Fibroblast of skin of right biceps (primary cell): Measurements from ENCODE around the gene IL3.

Source experiments
- DNase-seq: peaks from one replicate; pipeline ENCODE4 v3.0.0-alpha.2; 2013

Gene IL3, protein sequence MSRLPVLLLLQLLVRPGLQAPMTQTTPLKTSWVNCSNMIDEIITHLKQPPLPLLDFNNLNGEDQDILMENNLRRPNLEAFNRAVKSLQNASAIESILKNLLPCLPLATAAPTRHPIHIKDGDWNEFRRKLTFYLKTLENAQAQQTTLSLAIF

GRCh38 chr5:132060501-132061161 is at the start of gene IL3:
IL3 (plus strand) TSS chr5:132060655; CDS start chr5:132060707, 52 bp downstream.
- no peak for DNase-seq

DNA sequence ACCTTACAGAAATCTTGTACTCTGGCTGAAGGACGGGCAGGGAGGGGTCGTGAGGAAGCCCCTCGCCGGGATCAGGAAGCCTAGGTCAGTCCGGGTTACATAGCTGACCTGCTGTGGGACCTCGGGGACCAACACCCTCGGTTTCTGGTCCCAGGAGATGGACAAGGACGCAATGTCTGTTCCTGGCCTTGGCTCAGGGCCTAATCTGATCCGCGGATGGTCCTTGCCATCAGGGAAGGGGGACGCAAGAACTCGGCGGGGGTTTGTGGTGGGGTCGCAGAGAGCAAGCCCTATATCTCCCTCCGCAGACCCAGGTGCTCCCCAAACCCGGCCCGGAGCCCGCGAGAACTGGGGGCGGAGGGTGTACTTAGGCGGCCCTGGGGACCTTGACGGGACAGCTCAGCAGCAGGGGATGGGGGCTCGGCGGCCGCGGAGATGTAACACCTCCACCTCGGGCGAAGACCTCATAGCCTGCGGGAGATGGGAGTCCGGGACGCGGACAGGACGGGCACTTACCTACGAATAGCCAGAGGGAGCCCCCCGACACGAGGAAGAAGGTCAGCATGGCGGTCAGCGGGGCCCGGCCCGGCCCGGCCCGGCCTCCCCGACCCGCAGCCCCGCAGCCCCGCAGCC is 49.4 kb upstream of the IL3 start:
- DNase-seq = no peak

- no peak for DNase-seq
Observed at GRCh38 chr5:132011622-132012343, 48.7 kb upstream of the IL3 start, which contains the start of gene ACSL6. ACSL6 (minus strand) TSS chr5:132011658; CDS start chr5:132011553, 105 bp downstream.

DNA sequence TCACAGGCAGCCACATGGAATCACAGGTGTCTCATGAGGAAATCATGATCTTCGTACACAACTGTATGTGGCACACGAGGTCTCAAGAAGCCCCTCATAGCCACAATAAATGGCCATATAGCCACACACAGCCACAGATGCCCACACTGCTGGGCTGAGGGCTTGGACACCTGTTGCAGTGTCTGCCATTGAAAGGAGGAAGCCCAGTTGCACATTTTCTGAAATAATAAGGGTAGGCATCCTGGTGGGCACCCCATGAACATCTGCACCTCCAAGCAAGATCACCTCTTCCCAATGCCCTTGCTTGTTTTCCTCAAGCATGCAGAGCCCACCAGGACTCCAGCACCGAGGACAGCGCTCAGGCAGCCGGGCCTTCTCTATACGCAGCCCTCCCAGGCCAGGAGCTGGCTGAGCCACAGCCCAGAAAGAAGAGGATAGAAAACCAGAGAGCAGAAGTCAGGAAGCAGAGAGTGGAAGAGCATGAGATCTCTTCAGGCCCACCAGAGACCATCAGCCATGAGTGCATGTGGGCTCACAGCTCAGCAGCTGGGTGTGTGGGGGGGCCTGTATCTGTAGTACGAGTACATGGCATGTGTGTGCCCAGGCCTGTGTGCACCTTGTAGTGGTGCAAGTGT is 48.0 kb upstream of the IL3 start:
- peak; percentile 64 for DNase-seq

GRCh38 chr5:132013006-132013689 is 47.3 kb upstream of the IL3 start:
- no peak for DNase-seq

- DNase-seq = no peak
Observed at GRCh38 chr5:132013711-132014110, 46.7 kb upstream of the IL3 start.

DNA sequence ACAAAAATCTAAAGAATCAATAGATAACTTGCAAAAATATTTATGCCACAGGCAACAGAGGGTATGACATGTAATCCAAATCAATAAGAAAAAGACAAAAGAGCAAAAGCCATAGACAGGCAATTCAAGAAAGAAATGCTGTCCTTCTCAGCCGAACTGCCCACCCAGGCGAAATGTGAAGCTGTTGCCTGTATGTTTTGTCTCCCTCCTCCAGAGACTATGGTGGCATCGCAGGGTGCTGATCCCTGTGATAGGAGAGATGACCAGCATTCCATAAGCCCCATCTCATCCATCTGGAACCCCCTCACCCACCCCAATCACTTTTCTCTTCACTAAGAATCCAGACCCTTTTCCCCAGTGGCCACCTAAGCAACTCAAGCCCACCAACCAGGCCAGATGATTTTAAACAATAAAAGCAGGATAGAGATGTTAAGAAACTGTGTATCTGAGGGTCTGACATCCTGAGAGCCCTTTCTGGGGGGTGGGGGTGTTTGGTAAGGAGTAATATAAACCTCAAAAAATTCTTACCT is 43.7 kb upstream of the IL3 start:
- DNase-seq = no peak

DNA sequence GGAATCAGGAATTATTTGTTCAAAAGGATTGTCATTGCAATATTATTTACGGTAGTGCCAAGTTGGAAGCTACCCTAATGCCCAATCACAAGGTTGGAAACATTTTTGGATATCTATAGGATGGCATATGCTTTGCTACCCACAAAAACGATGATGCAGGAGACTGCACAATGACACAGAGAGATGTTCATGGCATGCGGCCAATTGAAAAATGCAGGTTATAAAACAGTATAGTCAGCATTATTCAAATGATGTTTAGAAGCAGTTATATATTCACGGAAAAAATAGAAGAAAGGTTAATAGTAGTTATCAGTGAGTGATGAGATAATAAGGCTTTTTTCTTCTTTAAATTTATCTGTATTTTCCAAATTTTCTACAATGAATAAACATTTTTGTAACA is 43.1 kb upstream of the IL3 start:
- DNase-seq = no peak

DNA sequence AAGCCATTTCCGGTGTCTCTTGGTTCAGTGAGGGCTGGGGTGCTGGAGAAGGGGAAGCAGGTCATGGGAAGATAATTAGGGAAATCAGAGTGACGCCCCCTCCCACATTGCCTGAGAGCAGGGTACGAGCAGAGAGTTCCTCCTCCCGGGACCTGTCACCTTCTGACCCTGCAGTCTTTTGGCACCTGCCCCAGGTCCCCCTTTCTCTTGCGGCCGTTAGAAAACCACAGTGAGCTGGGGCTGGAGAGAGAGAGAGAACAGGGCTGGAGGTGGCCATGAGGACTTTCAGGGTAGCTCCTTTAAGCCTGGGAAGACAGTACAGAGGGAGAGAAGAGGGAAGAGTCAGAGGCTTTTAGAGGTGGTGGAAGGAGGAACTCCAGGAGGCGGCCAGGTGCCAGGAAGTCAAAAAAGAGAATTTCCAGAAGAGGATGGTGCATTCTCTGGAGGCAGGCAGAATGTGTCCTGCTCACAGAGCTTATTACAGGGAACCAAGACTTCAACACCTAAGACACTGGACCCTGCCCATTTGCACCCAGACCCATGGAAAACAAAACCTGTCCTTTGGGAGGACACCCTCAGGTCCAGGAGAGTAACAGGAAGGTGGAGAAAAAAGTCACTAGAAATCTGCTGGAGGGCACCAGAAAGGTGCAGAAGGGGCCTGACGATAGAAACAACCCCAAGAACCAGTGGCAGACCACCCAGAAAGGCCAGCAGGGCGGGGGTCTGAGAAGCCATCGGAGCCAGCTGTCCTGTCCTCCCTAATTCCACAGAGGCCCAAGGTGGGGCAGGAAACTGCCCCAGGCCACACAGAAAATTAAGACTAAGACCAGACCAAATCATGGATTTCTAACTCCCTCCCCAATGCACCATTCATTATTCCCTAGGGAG is 42.5 kb upstream of the IL3 start:
- DNase-seq = no peak

DNA sequence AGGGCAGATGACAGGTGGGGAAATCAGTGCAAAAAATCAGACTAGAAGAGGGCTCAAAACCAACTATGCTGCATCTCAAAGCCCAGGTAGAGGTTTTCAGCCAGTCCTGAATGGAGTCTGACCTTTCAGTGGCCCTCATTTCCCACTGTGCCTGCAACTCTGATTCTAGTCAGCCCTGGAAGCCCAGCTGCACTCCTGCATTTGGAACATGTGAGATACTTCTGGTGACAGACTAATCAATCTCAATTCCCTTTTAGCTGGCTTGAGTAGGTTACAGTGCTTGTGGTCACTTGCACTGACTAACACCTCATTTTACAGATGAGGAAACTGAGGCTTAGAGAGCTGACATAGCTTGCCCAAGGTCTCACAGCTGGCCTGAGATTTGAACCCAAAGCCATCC is 41.1 kb upstream of the IL3 start:
- no peak for DNase-seq

DNA sequence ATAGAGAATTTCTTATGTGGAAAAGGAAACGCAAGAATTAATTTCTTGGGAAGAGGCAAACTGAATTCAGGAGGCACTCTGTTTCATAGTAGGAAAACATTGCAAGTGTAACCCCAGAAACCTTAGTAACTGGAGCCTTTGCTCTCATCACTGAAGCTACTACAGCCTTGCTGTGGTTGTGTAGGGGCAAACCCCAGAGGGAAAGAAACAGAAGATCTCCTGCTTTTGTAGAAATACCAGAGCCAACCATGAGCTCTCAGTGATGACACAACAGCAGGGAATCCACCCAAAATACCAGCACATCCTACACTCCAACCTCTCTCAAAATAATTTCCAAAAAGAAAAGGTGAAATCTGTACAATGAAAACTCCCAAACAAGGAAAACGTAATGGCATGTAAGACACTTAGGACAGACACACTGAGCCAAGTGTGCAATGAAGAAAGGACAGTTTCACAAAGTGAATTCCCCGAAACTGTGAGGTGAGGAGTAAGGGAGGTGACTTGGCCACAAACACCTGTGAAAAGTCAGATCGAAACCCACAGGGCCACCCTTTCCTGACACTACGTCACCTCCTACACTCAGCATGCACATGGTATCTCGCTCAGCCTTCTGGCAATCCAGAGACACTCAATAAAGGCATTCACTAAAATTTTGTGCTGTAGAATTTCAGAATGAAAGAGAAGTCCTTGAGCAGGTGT is 40.4 kb upstream of the IL3 start:
- DNase-seq = no peak

GRCh38 chr5:132020568-132021339 is 39.7 kb upstream of the IL3 start:
- DNase-seq = no peak

- no peak for DNase-seq
Observed at GRCh38 chr5:132021654-132022053, 38.8 kb upstream of the IL3 start.

GRCh38 chr5:132022737-132023136 is 37.7 kb upstream of the IL3 start:
- DNase-seq = no peak

DNA sequence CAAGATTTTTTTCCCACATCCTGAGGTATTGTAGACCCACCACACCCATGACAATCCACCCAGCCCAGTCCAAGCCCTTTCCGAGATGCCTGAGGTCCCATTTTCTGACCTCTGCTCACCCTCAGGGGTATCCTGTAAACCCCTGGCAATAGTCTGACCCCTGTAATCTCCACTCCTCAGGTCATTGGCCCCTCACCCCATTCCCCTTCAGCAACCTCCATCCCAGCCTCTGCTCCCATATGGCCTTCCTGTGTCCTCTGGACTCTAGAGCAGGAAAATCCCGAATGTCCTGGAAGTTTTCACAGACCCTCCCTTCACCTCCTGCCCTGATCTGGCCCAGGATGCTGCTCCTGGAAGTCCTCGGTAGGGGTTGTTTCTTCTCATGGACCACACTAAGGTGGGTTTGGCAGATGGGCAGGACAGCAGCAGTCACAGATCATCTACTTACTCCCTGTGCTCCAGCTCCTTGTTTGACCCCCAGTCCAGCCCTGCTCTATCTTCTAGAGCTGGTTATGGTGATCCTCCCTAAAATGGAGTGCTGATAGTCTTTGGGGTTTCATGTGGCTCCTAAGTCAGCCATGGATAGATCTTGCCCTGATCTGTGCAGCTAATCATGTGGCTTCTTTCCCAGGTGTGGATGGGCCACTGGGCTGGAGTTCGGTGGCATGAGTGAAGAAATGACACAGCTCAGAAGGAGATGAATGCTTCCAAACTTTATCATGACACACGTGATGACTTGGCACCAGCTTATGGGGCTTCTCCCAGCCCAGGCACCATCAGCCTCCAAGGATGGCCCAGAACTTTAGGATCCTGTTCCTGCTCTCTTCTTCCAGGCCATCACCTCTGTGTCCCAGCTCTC is 37.0 kb upstream of the IL3 start:
- no peak for DNase-seq

DNA sequence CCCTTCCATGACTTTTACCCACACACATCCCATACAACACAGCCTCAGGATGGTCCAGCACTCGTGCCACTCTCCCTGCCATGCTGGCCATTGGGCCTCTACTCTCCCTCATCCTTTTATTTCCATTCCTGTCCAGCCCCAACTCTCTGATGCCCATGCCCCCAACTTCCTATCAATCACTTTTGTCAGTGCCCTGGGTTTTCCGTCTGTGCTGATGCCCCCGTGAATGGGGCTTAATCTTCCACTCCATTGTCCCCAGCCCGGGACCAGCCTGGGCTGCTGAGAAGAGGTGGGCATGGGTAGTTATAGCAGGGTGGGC is 36.4 kb upstream of the IL3 start:
- no peak for DNase-seq

DNA sequence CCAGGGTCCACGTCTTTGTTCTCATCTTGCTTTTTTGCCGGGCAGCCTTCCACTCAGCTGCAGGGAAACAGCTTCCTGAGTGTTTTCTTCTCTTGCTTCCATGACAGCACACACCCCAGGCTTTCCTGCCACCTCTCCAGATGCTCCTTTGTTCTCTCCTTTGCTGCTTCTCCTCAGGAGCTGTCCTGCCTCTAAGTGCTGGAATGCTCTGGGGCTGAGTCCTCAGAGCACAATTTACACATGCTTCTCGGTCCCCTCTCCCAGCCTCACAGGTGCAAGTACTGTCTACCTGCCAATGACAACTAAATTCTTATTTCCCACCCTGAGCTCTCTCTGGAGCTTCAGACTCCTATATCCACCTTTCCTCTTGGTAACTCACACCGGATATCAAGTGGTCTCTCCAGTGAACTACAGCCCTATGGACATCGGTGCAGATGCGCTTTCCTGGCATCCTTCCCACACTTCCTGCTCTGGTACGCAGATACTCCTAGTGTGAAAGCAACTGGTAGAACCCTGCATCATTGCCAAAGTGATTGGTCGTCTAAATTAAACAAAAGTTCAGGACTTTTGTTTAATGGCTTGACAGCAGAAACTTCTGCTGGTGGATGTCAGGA is 35.6 kb upstream of the IL3 start:
- DNase-seq = no peak

DNA sequence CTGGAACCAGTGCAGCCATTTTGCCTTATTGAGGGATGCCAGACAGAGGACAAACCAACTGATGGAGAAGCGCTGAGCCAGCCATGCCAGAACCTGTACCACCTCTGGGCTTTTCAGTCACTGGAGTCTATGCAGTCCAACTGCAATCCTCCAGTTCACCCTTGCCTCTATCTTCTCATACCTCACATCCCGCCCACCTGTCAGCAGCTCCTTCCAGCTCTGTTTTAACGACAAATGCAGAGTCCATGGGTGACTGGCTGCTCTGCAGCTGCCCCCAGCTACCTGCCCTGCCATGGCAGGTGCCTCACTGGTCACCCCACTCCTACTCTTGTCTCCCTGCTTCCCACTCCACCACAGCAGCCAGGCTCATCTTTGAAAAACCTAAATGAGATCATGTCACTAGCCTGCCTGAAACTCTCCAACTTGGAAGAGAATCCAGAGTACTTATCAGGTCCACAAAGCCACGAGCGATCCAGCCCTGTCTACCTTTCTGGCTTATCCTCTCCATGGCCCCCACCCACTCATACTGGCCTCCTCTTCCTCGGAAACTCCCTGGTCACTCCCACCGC is 35.0 kb upstream of the IL3 start:
- DNase-seq = no peak
